ENCODE data around the gene ACOX1. TPM values are rescaled to one million over a fixed set of nuclear protein-coding genes. Genes with fewer than 3 reads are reported as not detected.
A peak's percentile ranks its signal among the peaks of the same experiment; 100 is the strongest.

Gene ACOX1
- total and polyA plus RNA-seq, 2 of the 13 experiments (the other 11 are each of a cell fraction or from before 2014, with no cell fraction given) = 86.4 to 120 TPM

- TF ChIP-seq ZNF770 (CRISPR knock-in tag; IDR thresholded peaks at IDR 0.05) (no peak), ZNF644 (CRISPR knock-in tag; IDR thresholded peaks at IDR 0.05; ENCODE audit: low read depth) (no peak), TRIM22 (IDR thresholded peaks at IDR 0.05) (no peak), TBX3 (IDR thresholded peaks at IDR 0.05; ENCODE audit: borderline replicate concordance) (no peak), REL (CRISPR knock-in tag; conservative IDR thresholded peaks at IDR 0.05) (0 out of 2 replicates have a peak, but pooled peaks have one; percentile 50), ZNF704 (CRISPR knock-in tag; IDR thresholded peaks at IDR 0.05; ENCODE audit: borderline replicate concordance) (no peak), HNRNPH1 (optimal IDR thresholded peaks at IDR 0.05; ENCODE audit: low read depth, low read length) (no peak), ZNF773 (CRISPR knock-in tag; IDR thresholded peaks at IDR 0.05; ENCODE audit: borderline replicate concordance) (no peak), ZFP36L2 (CRISPR knock-in tag; IDR thresholded peaks at IDR 0.05) (no peak), TOPORS (CRISPR knock-in tag; IDR thresholded peaks at IDR 0.05) (no peak), GLI4 (CRISPR knock-in tag; IDR thresholded peaks at IDR 0.05; ENCODE audit: borderline replicate concordance) (no peak), TP53 (CRISPR knock-in tag; conservative IDR thresholded peaks at IDR 0.05) (no peak), CCDC6 (CRISPR knock-in tag; IDR thresholded peaks at IDR 0.05) (0 out of 2 replicates have a peak, but pooled peaks have one; percentile 41), NR2F1 (CRISPR knock-in tag; IDR thresholded peaks at IDR 0.05) (no peak), TAF1 (CRISPR knock-in tag; IDR thresholded peaks at IDR 0.05) (0 out of 2 replicates have a peak, but pooled peaks have one; percentile 37), NFKBIZ (CRISPR knock-in tag; IDR thresholded peaks at IDR 0.05) (no peak), NFAT5 (CRISPR knock-in tag; IDR thresholded peaks at IDR 0.05) (no peak), IRF9 (CRISPR knock-in tag; IDR thresholded peaks at IDR 0.05; ENCODE audit: borderline replicate concordance) (no peak)
These were observed 84.8 kb downstream of the ACOX1 start (continued) for GRCh38 chr17:75894049-75894733.
